HUES64 (cell line): ENCODE measurements around the gene TMA7B.
"Not testable (repeated sequence)": the region's sequence is repeated elsewhere in the genome, so short reads cannot be mapped to it uniquely, and the experiment has no call there.

Source experiments
- H3K27ac ChIP-seq: 2 replicates; pipeline ENCODE4 v1.7.0; 2013; ENCODE audit warnings: low read depth, low read length, inconsistent platforms
- H3K27me3 ChIP-seq: 2 replicates; pipeline ENCODE4 v1.6.1; 2013; ENCODE audit warnings: mild to moderate bottlenecking, low read length; ENCODE audit not compliant: insufficient read depth
- H3K36me3 ChIP-seq: 2 replicates; pipeline ENCODE4 v1.6.1; 2013; ENCODE audit warnings: mild to moderate bottlenecking, low read length; ENCODE audit not compliant: insufficient read depth
- H3K4me1 ChIP-seq: 2 replicates; pipeline ENCODE4 v1.6.1; 2013; ENCODE audit warnings: mild to moderate bottlenecking, low read length, moderate library complexity; ENCODE audit not compliant: insufficient read depth
- H3K4me3 ChIP-seq: 2 replicates; pipeline ENCODE4 v1.5.1; 2013; ENCODE audit warnings: mild to moderate bottlenecking, low read length, moderate library complexity
- H3K9ac ChIP-seq: 2 replicates; pipeline ENCODE4 v1.6.1; 2013; ENCODE audit warnings: mild to moderate bottlenecking, low read depth, low read length
- H3K9me3 ChIP-seq: 2 replicates; pipeline ENCODE4 v1.6.1; 2013; ENCODE audit warnings: low read depth, low read length; ENCODE audit not compliant: insufficient read depth
- WGBS: fragments of 150-250, 120-280 bp; methylation state at CpG from one replicate; pipeline ENCODE4 v1.1.7; 2013; ENCODE audit warnings: missing lambda C conversion rate; 5-methylcytosine and 5-hydroxymethylcytosine counted together

Gene TMA7B

DNA sequence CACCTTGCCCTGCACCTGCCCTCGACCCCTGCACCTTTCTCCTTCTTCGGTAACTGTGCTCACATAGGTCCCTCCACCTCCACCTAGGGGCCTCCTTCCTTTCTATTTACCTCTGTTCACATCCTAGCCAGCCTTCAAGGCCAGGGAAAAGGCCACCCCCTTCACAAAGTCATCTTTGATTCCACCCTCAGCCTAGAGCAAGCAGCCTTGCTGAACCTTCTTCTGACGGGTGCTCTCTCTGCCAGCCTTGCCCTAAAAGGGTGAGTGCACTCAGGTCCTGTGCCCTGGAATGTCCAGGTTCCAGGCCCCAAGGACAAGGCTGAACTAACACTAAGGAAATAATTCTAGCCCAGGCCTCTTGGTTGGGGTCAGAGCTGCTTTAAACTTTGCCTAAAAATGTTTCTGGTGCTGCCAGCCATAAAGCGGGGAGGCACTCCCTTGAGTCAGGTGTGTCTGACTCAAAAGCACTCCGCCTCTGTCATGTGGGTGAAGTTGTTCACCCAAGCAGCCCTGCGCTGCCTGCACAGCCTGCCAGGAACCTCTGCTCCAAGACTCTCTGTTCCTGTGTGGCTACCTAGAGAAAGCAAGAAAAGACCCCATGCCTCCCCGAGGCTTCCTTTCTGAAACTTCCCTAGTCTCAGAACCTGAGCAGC, 25.3 kb downstream of the TMA7B start:
- Histone ChIP-seq H3K9me3 (no peaks in the 10 kb centered on the region), H3K4me3 (no peak overlapping the region), H3K27ac (no peak overlapping the region), H3K36me3 (no peaks in the 10 kb centered on the region), H3K4me1 (no peaks in the 10 kb centered on the region), H3K9ac (no peak overlapping the region), H3K27me3 (peaks cover 25% of the 10 kb centered on the region)
- whole genome bisulfite sequencing = 88% methylated on average over 7 of the region's 7 CpGs

DNA sequence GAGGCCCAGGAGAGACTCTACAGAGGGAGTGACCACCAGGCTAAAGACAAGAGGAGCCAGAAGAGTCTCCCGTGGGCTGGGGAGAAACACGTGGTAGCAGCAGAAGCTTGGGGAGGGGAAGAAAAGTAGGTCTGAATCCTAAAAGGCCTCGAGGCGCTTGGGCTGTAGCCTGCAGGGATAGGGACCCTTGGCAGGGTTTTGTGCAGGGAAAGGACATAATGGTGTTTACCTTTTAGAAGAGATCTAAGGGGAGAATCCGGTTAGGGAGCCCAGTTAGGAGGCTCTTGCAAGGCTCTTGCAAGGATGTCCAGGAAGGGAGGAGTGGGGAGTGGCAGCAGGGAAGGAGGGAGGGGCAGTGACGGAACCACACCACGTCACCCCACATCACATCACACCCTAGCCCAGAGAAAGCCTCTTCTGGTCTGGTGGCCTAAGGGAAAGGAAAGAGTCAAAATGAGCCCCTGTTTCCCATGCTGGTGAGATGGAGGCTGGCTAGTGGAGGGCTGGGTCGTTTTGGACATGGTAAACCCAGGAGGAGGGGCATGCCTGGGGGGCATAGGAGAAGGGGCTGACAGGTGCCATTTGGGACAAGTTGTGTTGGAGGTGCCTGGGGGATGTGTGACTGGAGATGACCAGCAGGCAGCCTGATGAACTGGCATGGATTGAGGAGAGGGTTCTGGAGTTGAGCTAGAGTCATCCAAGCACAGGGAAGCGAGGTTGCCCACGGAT, 28.4 kb downstream of the TMA7B start:
- Histone ChIP-seq H3K36me3 (no peaks in the 10 kb centered on the region), H3K9me3 (no peaks in the 10 kb centered on the region), H3K27ac (no peak overlapping the region), H3K4me3 (no peak overlapping the region), H3K4me1 (no peaks in the 10 kb centered on the region), H3K27me3 (peaks cover 55% of the 10 kb centered on the region), H3K9ac (no peak overlapping the region)
- 72% methylated on average over 8 of the region's 10 CpGs for WGBS

DNA sequence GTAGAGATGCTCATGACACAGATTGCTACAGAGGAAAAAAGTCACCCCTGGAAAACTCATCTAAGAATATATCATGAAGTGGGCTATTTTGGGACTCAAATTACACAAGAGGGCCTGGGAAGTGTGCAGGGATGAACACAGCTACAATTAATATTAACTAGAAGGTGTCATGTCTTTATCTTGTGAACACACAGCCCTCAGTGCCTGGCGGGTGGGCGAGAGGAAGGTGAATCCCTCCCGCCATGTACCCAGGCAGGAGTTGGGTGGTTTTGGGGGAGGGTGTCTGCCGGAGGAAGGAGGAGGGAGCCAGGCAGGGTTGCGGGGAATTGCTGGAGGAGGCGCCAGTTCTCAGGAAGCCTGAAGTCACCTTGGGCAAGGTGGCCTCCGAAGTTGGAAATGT, 29.4 kb downstream of the TMA7B start:
- H3K27me3 ChIP-seq = peaks cover 66% of the 10 kb centered on the region
- H3K9ac ChIP-seq = no peak overlapping the region
- H3K4me3 ChIP-seq = no peak overlapping the region
- H3K27ac ChIP-seq = no peak overlapping the region
- WGBS = 67% methylated on average over 7 of the region's 7 CpGs
- H3K4me1 ChIP-seq = no peaks in the 10 kb centered on the region
- no peaks in the 10 kb centered on the region for H3K36me3 ChIP-seq
- H3K9me3 ChIP-seq = no peaks in the 10 kb centered on the region

DNA sequence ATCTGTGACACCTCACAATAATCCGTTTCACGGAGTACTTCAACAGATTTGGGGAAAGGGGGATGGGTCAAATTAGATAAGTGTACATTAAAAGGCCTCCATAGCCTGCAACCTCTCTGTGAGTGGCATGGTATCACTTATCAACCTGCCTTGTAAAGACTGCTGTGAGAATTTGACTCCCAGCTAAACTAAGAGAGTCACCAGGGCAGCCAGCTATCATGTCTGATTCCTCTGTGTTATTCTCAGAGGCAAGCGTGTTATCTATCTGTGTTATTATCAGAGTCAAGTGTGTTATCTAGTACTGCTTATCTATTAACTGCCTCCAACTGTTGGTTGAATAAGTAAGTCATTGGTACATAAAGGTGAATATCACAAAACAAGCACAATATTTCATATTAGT, 30.5 kb downstream of the TMA7B start:
- H3K9ac ChIP-seq = no peak overlapping the region
- no peak overlapping the region for H3K27ac ChIP-seq
- 92% methylated on average over 2 of the region's 3 CpGs for WGBS
- no peaks in the 10 kb centered on the region for H3K9me3 ChIP-seq
- H3K36me3 ChIP-seq = no peaks in the 10 kb centered on the region
- H3K27me3 ChIP-seq = peaks cover 71% of the 10 kb centered on the region
- peaks cover 5% of the 10 kb centered on the region; the same call in 1 of the 2 replicates for H3K4me1 ChIP-seq
- no peak overlapping the region for H3K4me3 ChIP-seq

DNA sequence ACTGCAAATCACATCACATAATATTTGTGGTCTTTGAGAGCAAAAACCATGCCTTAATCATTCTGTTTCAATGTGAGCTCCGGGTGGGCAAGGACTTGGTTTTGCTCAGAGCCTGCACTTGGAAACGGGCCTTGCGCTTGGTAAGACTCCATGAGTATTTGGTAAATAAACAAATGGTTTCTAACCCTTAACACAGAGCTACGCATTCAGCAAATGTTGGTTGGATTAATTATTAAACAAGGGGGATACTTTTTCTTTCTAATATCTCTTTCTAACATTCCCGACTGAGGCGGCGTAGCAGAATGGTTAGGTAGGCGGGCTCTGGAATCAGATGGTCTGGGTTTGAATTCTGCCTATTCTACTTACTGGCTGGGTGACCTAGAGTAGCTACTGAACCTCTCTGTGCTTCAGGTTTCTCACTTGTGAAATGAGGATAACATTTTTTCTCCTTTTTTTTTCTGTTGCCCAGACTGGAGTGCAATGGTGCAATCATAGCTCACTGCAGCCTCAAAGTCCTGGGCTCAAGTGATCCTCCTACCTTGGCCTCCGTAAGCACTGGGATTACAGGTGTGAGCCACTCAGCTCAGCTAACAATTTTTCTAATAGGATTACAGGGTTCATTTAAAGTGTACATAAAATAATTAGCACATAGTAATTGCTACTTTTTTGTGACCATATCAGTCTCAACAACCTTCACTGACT, 31.1 kb downstream of the TMA7B start:
- no peaks in the 10 kb centered on the region for H3K36me3 ChIP-seq
- no peak overlapping the region for H3K9ac ChIP-seq
- H3K4me3 ChIP-seq = no peak overlapping the region
- no peaks in the 10 kb centered on the region for H3K9me3 ChIP-seq
- WGBS = 94% methylated on average over 8 of the region's 9 CpGs
- H3K27ac ChIP-seq = no peak overlapping the region
- H3K27me3 ChIP-seq = peaks cover 77% of the 10 kb centered on the region
- H3K4me1 ChIP-seq = peaks cover 10% of the 10 kb centered on the region

DNA sequence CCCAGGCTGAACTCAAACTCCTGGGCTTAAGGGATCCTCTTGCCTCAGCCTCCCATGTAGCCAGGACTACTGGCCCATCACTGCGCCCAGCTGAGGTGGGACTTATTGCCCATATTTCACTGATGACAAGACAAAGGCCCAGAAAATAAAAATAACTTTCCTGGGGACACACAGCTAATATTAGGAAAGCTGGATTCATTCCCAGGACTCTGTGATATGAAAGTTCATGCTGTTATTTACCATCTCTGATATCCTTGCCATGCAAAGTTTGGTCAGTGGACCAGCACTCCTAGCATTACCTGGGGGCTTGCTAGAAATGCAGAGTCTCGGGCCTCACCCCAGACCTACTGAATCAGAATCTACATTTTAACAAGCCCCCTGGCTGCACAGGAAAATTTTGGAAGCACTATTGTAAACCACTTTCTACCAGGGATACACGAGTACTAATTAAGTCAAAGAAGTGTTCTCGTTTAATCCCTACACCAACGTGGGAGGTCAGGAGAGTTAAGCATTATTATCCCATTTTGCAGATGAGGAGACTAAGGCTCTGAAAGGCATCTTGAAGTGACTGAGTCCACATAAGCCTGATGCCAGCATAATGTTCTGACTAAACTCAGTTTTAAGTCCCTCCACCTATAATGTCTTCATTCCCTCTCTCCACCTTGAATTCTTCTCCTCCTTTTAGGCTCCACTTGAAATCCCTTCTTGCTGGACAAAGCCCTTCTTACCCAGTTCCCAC, 32.1 kb downstream of the TMA7B start:
- Histone ChIP-seq H3K27me3 (peaks cover 78% of the 10 kb centered on the region), H3K36me3 (no peaks in the 10 kb centered on the region), H3K27ac (no peak overlapping the region), H3K4me3 (no peak overlapping the region), H3K9ac (no peak overlapping the region), H3K9me3 (no peaks in the 10 kb centered on the region), H3K4me1 (peaks cover 19% of the 10 kb centered on the region)
- 92% methylated on average over 5 of the region's 5 CpGs for WGBS

DNA sequence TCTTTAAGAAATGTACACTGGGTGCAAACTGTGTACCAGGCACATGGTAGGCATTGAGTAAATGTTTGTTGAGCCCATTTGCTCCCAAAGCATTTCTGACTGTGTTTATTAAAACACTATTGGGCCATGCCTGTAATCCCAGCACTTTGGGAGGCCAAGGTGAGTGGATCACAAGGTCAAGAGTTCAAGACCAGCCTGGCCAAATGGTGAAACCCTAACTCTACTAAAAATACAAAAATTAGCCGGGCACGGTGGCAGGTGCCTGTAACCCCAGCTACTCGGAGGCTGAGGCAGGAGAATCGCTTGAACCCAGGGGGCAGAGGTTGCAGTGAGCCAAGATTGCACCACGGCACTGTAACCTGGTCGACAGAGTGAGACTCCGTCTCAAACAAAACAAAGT, 32.7 kb downstream of the TMA7B start:
- WGBS = 94% methylated on average over 7 of the region's 7 CpGs
- not testable (repeated sequence) for H3K9ac ChIP-seq, H3K27ac ChIP-seq, H3K36me3 ChIP-seq, H3K9me3 ChIP-seq, H3K4me3 ChIP-seq
- Histone ChIP-seq H3K4me1 (peaks cover 26% of the 10 kb centered on the region), H3K27me3 (peaks cover 76% of the 10 kb centered on the region)

DNA sequence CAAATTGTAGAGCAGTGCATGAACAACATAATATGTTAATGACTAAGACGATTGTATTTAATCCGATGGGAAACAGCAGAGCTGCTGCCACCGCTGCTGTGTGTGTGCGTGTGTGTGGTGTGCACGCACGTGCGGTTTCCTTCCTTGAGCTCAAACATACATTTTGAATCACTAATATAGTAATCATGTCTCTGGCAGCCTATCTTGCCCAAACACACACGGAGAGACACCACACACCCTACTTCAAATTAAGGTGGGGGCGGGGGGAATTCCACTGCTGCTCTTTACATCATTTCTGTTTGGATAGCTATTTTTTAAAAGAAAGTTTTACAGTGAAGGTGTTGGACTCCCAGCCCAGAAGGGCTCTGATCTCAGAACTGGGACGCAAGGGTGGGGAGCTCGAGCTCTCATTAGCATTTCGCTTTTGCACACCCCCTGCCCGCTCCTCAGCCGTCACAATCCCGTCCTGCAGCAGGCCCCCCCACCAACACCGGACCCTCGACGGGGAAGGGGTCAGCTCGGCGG, 33.9 kb downstream of the TMA7B start:
- peaks cover 37% of the 10 kb centered on the region for H3K4me1 ChIP-seq
- 48% methylated on average over 15 of the region's 20 CpGs for WGBS
- no peak overlapping the region for H3K27ac ChIP-seq
- peak overlapping the region; percentile 54 for H3K9ac ChIP-seq
- H3K9me3 ChIP-seq = no peaks in the 10 kb centered on the region
- no peaks in the 10 kb centered on the region for H3K36me3 ChIP-seq
- peak overlapping the region; percentile 63 for H3K4me3 ChIP-seq
- peaks cover 70% of the 10 kb centered on the region for H3K27me3 ChIP-seq

DNA sequence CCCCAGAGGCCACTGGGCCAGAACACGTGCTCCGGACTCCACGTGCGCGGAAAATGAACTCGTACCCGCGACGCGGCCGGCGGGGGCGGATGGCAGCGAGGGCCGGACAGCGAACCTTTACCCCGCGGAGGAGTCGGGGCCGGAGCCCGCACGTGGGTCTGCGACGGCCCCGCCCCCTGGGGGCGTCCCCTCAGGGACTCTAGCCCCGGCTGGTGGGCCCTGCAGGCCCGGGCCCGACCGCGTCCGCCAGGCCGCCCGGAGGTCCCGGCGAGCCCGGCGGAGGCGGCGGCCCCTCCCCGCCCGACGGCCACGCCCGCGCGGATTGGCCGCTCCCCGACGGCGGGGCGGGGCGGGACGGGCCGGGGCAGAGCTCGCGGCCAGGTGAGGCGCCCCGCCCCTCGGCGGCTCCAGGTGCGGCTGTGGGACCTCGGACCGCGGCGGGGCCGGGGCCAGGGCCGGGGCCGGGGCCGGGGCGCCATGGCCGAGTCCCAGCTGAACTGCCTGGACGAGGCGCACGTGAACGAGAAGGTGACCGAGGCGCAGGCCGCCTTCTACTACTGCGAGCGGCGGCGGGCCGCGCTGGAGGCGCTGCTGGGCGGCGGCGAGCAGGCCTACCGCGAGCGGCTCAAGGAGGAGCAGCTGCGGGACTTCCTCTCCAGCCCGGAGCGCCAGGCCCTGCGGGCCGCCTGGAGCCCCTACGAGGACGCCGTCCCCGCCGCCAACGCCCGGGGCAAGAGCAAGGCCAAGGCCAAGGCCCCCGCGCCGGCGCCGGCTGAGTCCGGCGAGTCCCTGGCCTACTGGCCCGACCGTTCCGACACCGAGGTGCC, 34.6 kb downstream of the TMA7B start, which contains the start of gene FAM83F:
TSS of gene FAM83F (plus strand) at position 389 of the 827 bp plus-strand sequence. CDS start at position 478, 89 bp downstream.
- Histone ChIP-seq H3K27me3 (peaks cover 63% of the 10 kb centered on the region), H3K36me3 (no peaks in the 10 kb centered on the region), H3K4me1 (peaks cover 44% of the 10 kb centered on the region), H3K4me3 (peak within 1 kb of the TSS; percentile 63), H3K9me3 (no peaks in the 10 kb centered on the region), H3K27ac (no peak within 1 kb of the TSS; the same call in 1 of the 2 replicates), H3K9ac (peak within 1 kb of the TSS; percentile 58)
- 5% methylated on average over 115 of the region's 115 CpGs for WGBS
